Prostate gland (tissue), 2 donors: ENCODE results near the gene MCU.

Experiments
- POLR2A ChIP-seq: fragments of 450-650 bp; IDR thresholded peaks from one replicate; pipeline ENCODE4 v1.6.1; 2016; ENCODE audit warnings: antibody characterized with exemption, mild to moderate bottlenecking
- TF ChIP-seq, protein P1 (sequence below), 4 experiments: fragments of 200-600 bp in 2 of 4; fragments of 450-650 bp in 2 of 4; sonication (generic) in 2 of 4; IDR thresholded peaks; 1 replicate in 3 of 4; 2 replicates in 1 of 4; pipeline ENCODE4 v1.5.1; 2016 to 2019; ENCODE audit warnings: antibody characterized with exemption in 4 of 4, mild to moderate bottlenecking in 2 of 4, moderate library complexity in 2 of 4

DNA sequence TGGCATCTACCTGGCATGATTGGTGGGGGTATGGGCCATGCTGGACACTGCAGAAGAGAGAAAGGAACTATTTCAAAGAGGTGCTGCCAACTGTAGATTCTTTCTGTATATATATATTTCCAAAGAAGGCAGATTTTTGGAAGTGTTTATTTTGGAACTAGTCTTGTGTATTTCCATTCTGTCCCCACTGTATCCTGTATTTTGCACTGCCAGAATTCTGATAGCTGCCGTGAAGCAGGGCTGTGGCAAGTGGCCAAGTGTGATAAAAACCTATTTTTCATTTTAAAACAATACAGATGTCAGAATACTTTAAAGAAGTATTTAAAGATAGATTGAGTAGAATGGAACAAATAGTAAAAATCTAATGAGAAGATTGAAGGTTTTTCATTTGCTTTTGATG, 17.1 kb downstream of the MCU start:
- TF ChIP-seq, protein P1, sequence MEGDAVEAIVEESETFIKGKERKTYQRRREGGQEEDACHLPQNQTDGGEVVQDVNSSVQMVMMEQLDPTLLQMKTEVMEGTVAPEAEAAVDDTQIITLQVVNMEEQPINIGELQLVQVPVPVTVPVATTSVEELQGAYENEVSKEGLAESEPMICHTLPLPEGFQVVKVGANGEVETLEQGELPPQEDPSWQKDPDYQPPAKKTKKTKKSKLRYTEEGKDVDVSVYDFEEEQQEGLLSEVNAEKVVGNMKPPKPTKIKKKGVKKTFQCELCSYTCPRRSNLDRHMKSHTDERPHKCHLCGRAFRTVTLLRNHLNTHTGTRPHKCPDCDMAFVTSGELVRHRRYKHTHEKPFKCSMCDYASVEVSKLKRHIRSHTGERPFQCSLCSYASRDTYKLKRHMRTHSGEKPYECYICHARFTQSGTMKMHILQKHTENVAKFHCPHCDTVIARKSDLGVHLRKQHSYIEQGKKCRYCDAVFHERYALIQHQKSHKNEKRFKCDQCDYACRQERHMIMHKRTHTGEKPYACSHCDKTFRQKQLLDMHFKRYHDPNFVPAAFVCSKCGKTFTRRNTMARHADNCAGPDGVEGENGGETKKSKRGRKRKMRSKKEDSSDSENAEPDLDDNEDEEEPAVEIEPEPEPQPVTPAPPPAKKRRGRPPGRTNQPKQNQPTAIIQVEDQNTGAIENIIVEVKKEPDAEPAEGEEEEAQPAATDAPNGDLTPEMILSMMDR (IDR thresholded peaks at IDR 0.05): no peak
- no peak for TF ChIP-seq POLR2A
